SK-N-SH (cell line): ENCODE measurements around the gene DHRS13. TPM values are rescaled to one million over a fixed set of nuclear protein-coding genes. Genes with fewer than 3 reads are reported as not detected.

Source experiments
- CTCF ChIA-PET: fragments of 300-600, 350-600 bp; formaldehyde crosslinking; extraction: SDS; loops from one replicate; lab custom pipeline; 2021; lab: Yijun Ruan, JAX
- POLR2A ChIA-PET: fragments of 350-600 bp; sonication (Branson Sonifier 250); formaldehyde crosslinking; extraction: SDS; loops from one replicate; lab custom pipeline; 2020; ENCODE audit warnings: antibody characterized with exemption, inconsistent platforms; lab: Yijun Ruan, JAX
- DNase-seq: peaks from one replicate; pipeline ENCODE4 v3.0.0; 2012
- H2AFZ ChIP-seq: fragments of 200-600 bp; sonication (generic); 2 replicates; pipeline ENCODE4 v1.8.1; 2016; ENCODE audit warnings: antibody characterized with exemption, mild to moderate bottlenecking, low read depth
- H3F3A ChIP-seq: fragments of 200-600 bp; sonication (generic); replicated peaks from 2 replicates; pipeline ENCODE3; 2016; ENCODE audit warnings: antibody characterized with exemption, mild to moderate bottlenecking; ENCODE audit not compliant: insufficient read depth
- H3K27ac ChIP-seq, 2 experiments: fragments of 200-500 bp in 1 of 2; fragments of 200-600 bp in 1 of 2; sonication (Bioruptor generic) in 1 of 2; sonication (generic), shearing (Covaris generic) in 1 of 2; 2 replicates each; pipeline versions ENCODE4 v1.5.1 to v1.6.1; 2014 to 2016; ENCODE audit warnings: low read depth in 2 of 2, inconsistent platforms in 1 of 2, low read length in 1 of 2, mild to moderate bottlenecking in 1 of 2, mixed read lengths in 1 of 2
- H3K27me3 ChIP-seq: fragments of 200-600 bp; sonication (generic), shearing (Covaris generic); 2 replicates; pipeline ENCODE4 v1.6.1; 2016; ENCODE audit warnings: mixed run types; ENCODE audit not compliant: insufficient read depth
- H3K36me3 ChIP-seq, 2 experiments: fragments of 200-500 bp in 1 of 2; fragments of 200-600 bp in 1 of 2; sonication (Bioruptor generic) in 1 of 2; sonication (generic) in 1 of 2; replicated peaks in 1 of 2; 2 replicates each; pipeline versions ENCODE3 to v1.5.1; 2014 to 2016; ENCODE audit warnings: low read length in 1 of 2, mild to moderate bottlenecking in 1 of 2; ENCODE audit not compliant: insufficient read depth in 2 of 2, control insufficient read depth in 1 of 2
- H3K4me1 ChIP-seq, 2 experiments: fragments of 200-500 bp in 1 of 2; fragments of 200-600 bp in 1 of 2; sonication (Bioruptor generic) in 1 of 2; sonication (generic), shearing (Covaris generic) in 1 of 2; 2 replicates each; pipeline versions ENCODE4 v1.5.1 to v1.6.1; 2014 to 2016; ENCODE audit warnings: low read depth in 1 of 2, low read length in 1 of 2, mixed run types in 1 of 2; ENCODE audit not compliant: insufficient read depth in 2 of 2, control insufficient read depth in 1 of 2
- H3K4me2 ChIP-seq: fragments of 200-600 bp; sonication (generic), shearing (Covaris generic); 2 replicates; pipeline ENCODE4 v1.6.1; 2017; ENCODE audit warnings: mixed run types
- H3K4me3 ChIP-seq, 2 experiments: fragments of 200-500 bp in 1 of 2; fragments of 200-600 bp in 1 of 2; sonication (Bioruptor generic) in 1 of 2; sonication (generic), shearing (Covaris generic) in 1 of 2; 2 replicates each; pipeline versions ENCODE4 v1.5.1 to v1.8.1; 2014 to 2016; ENCODE audit warnings: low read depth in 2 of 2, inconsistent platforms in 1 of 2, low read length in 1 of 2, mild to moderate bottlenecking in 1 of 2, mixed read lengths in 1 of 2, moderate library complexity in 1 of 2
- H3K79me2 ChIP-seq: fragments of 200-600 bp; sonication (generic); 2 replicates; pipeline ENCODE4 v1.8.1; 2017; ENCODE audit warnings: mild to moderate bottlenecking; ENCODE audit not compliant: insufficient read depth
- H3K9ac ChIP-seq: fragments of 200-600 bp; sonication (generic); 2 replicates; pipeline ENCODE4 v1.6.1; 2017; ENCODE audit warnings: mixed run types
- H3K9me2 ChIP-seq: fragments of 200-600 bp; sonication (generic); 2 replicates; pipeline ENCODE4 v1.6.1; 2017; ENCODE audit warnings: mixed run types
- H3K9me3 ChIP-seq: fragments of 200-600 bp; sonication (generic); 2 replicates; pipeline ENCODE4 v1.6.1; 2017; ENCODE audit warnings: mixed run types, mild to moderate bottlenecking, moderate library complexity
- H4K20me1 ChIP-seq: fragments of 200-600 bp; sonication (generic); 2 replicates; pipeline ENCODE4 v1.6.1; 2017; ENCODE audit warnings: mild to moderate bottlenecking, mixed run types; ENCODE audit not compliant: insufficient read depth
- EP300 ChIP-seq, 2 experiments: IDR thresholded peaks; 2 replicates each; pipeline versions ENCODE4 v1.4.0 to v1.6.1; 2012; ENCODE audit warnings: borderline replicate concordance in 1 of 2, low read depth in 1 of 2, low read length in 1 of 2
- EZH2phosphoT487 ChIP-seq: fragments of 200-600 bp; sonication (generic); IDR thresholded peaks from 2 replicates; pipeline ENCODE4 v1.6.1; 2017; ENCODE audit warnings: low read depth, mixed run types, mild to moderate bottlenecking, antibody characterized with exemption, moderate library complexity, borderline replicate concordance
- FOXJ3 ChIP-seq: sonication (generic); formaldehyde crosslinking; IDR thresholded peaks from 2 replicates; pipeline ENCODE4 v1.5.1; 2020; ENCODE audit warnings: mild to moderate bottlenecking, missing genetic modification reagents
- GABPA ChIP-seq: IDR thresholded peaks from 2 replicates; pipeline ENCODE4 v1.4.0; 2012; ENCODE audit warnings: low read depth, mild to moderate bottlenecking
- GATA2 ChIP-seq: sonication (generic); formaldehyde crosslinking; IDR thresholded peaks from 2 replicates; pipeline ENCODE4 v1.5.0; 2020; ENCODE audit warnings: mild to moderate bottlenecking, missing genetic modification reagents
- MXI1 ChIP-seq: IDR thresholded peaks from 2 replicates; pipeline ENCODE4 v1.6.1; 2012; ENCODE audit warnings: mild to moderate bottlenecking, low read depth, low read length, improper control_type of control experiment
- NRF1 ChIP-seq: IDR thresholded peaks from 2 replicates; pipeline ENCODE4 v1.6.1; 2012; ENCODE audit warnings: low read depth, mild to moderate bottlenecking, low read length
- PBX3 ChIP-seq: IDR thresholded peaks from 2 replicates; pipeline ENCODE4; 2012
- POLR2AphosphoS5 ChIP-seq: IDR thresholded peaks from 2 replicates; pipeline ENCODE4 v1.6.1; 2012; ENCODE audit warnings: low read depth, low read length
- RXRA ChIP-seq: IDR thresholded peaks from 2 replicates; pipeline ENCODE4 v1.4.0; 2012; ENCODE audit warnings: low read depth, mild to moderate bottlenecking, borderline replicate concordance
- SIN3A ChIP-seq: IDR thresholded peaks from 2 replicates; pipeline ENCODE4 v1.6.1; 2012; ENCODE audit warnings: low read depth, mild to moderate bottlenecking, low read length, moderate library complexity, borderline replicate concordance
- TAF1 ChIP-seq: IDR thresholded peaks from 2 replicates; pipeline ENCODE4 v1.6.1; 2012; ENCODE audit warnings: low read depth, mild to moderate bottlenecking, low read length, moderate library complexity, borderline replicate concordance
- TCF12 ChIP-seq: IDR thresholded peaks from 2 replicates; pipeline ENCODE4 v1.4.0; 2012
- TEAD4 ChIP-seq: IDR thresholded peaks from 2 replicates; pipeline ENCODE4 v1.4.0; 2012; ENCODE audit warnings: mild to moderate bottlenecking, borderline replicate concordance; ENCODE audit not compliant: insufficient read depth
- USF1 ChIP-seq: IDR thresholded peaks from 2 replicates; pipeline ENCODE4 v1.4.0; 2012; ENCODE audit warnings: low read depth, borderline replicate concordance
- USF2 ChIP-seq: fragments of 150-350 bp; IDR thresholded peaks from 2 replicates; pipeline ENCODE4 v1.6.1; 2017; ENCODE audit warnings: antibody characterized with exemption, low read length, low read depth, borderline replicate concordance
- ZBTB33 ChIP-seq: IDR thresholded peaks from 2 replicates; pipeline ENCODE4 v1.4.0; 2012; ENCODE audit warnings: low read depth, borderline replicate concordance
- WGBS: methylation state at CpG from one replicate; pipeline ENCODE4 v1.1.6; 2017; ENCODE audit warnings: low lambda C conversion rate; 5-methylcytosine and 5-hydroxymethylcytosine counted together
- polyA plus RNA-seq, 3 experiments: library from polyadenylated mRNA; depleted of rRNA; stranded (reverse); fragments of >200 nt; gene quantifications; 2 replicates each; pipeline ENCODE4 v1.2.3, GENCODE V29; 2012

Gene DHRS13
- polyA plus RNA-seq, 1 of the 3 experiments (the other 2 are of a cell fraction): 7.4 TPM

GRCh38 chr17:28858801-28859355, 44.0 kb downstream of the DHRS13 start:
- H3K27ac ChIP-seq: no peak overlapping the region
- no peaks in the 10 kb centered on the region for H3F3A ChIP-seq
- no peak for DNase-seq
- ChIA-PET CTCF (interaction anchor here (1.0 to 1.5 kb wide), 3 partner anchors 10 to 132 kb away, joined by 3 to 5 read pairs (median 4); no protein-coding TSS in a partner anchor), POLR2A (interaction anchor here (0.5 kb wide), 1 partner anchor 11 kb away, joined by 3 read pairs; no protein-coding TSS in a partner anchor)
- H3K9ac ChIP-seq: no peak overlapping the region
- H3K9me3 ChIP-seq: no peaks in the 10 kb centered on the region
- no peak overlapping the region for H3K4me3 ChIP-seq
- H3K4me1 ChIP-seq: peaks cover 0 to 5% of the 10 kb centered on the region in 2 experiments; a peak in 2 of 4 replicates
- TF ChIP-seq POLR2AphosphoS5 (no peak), NRF1 (no peak), TAF1 (no peak), FOXJ3 (no peak), TEAD4 (no peak), SIN3A (no peak), PBX3 (no peak), MXI1 (no peak), ZBTB33 (no peak)
- H4K20me1 ChIP-seq: no peaks in the 10 kb centered on the region
- H3K9me2 ChIP-seq: no peaks in the 10 kb centered on the region
- H3K79me2 ChIP-seq: peaks cover 14% of the 10 kb centered on the region
- WGBS: 42% methylated on average over 2 of the region's 2 CpGs
- H3K36me3 ChIP-seq: peaks cover 7 to 28% of the 10 kb centered on the region in 2 experiments
- no peaks in the 10 kb centered on the region for H3K27me3 ChIP-seq
- no peak overlapping the region for H2AFZ ChIP-seq
- no peak overlapping the region for H3K4me2 ChIP-seq

- no peak for TF ChIP-seq FOXJ3
- TF ChIP-seq EZH2phosphoT487: no peak
- no peak for TF ChIP-seq USF2
- no peak for TF ChIP-seq GABPA
- TF ChIP-seq GATA2: no peak
- no peak for TF ChIP-seq TAF1
- no peak for TF ChIP-seq EP300 (IDR thresholded peaks at IDR 0.05; ENCODE audit: borderline replicate concordance in 1 of 2, low read depth in 1 of 2, low read length in 1 of 2)
- no peak for TF ChIP-seq USF1
- TF ChIP-seq TCF12: no peak
- no peak for TF ChIP-seq NRF1
- TF ChIP-seq RXRA: no peak
- Histone ChIP-seq H3K9me3 (no peaks in the 10 kb centered on the region), H3K4me2 (no peak overlapping the region), H3K79me2 (peaks cover 14% of the 10 kb centered on the region), H3K27me3 (no peaks in the 10 kb centered on the region), H3K4me1 (peaks cover 0 to 5% of the 10 kb centered on the region in 2 experiments; a peak in 2 of 4 replicates), H3K36me3 (peaks cover 7 to 28% of the 10 kb centered on the region in 2 experiments), H3K9ac (no peak overlapping the region), H3F3A (no peaks in the 10 kb centered on the region), H2AFZ (no peak overlapping the region), H4K20me1 (no peaks in the 10 kb centered on the region), H3K9me2 (no peaks in the 10 kb centered on the region), H3K4me3 (no peak overlapping the region), H3K27ac (no peak overlapping the region)
- WGBS: 97% methylated on average over 3 of the region's 3 CpGs
- POLR2A ChIA-PET: no interaction called here
- CTCF ChIA-PET: interaction anchor here (0.8 to 1.5 kb wide), 5 partner anchors 9 to 131 kb away, joined by 3 to 4 read pairs (median 3); no protein-coding TSS in a partner anchor
- no peak for DNase-seq
These were observed 44.7 kb downstream of the DHRS13 start for GRCh38 chr17:28857905-28858800.
